HT-29 (cell line): Measurements from ENCODE around the gene LRRC45. TPM values are rescaled to one million over a fixed set of nuclear protein-coding genes. Genes with fewer than 3 reads are reported as not detected.
A peak's percentile ranks its signal among the peaks of the same experiment; 100 is the strongest.

Experiments used
- DNase-seq: peaks from one replicate; pipeline ENCODE4 v3.0.0-alpha.2; 2015; ENCODE audit warnings: low spot score
- total RNA-seq: library from RNA; depleted of rRNA; stranded (reverse); fragments of >200 nt; shearing (Covaris generic); gene quantifications from 2 replicates; pipeline ENCODE4 v1.2.3, GENCODE V29; 2014

The LRRC45 gene
- total RNA-seq, 1 experiment from 2014 or later = 88.4 TPM

DNA sequence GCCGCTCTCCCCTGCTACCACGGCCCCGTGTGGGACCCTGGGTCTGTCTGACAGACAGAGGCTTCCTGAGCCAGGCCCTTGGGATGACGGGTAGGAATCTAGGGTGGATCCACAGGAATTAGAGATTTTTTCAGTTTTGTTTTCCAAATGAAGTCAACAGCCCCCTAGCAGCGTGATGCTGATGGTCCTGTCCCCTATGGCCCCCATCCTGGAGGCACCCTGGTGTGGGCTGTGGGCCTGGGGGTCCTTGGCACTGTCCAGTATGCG is 15.9 kb upstream of the LRRC45 start:
- DNase-seq = no peak

DNA sequence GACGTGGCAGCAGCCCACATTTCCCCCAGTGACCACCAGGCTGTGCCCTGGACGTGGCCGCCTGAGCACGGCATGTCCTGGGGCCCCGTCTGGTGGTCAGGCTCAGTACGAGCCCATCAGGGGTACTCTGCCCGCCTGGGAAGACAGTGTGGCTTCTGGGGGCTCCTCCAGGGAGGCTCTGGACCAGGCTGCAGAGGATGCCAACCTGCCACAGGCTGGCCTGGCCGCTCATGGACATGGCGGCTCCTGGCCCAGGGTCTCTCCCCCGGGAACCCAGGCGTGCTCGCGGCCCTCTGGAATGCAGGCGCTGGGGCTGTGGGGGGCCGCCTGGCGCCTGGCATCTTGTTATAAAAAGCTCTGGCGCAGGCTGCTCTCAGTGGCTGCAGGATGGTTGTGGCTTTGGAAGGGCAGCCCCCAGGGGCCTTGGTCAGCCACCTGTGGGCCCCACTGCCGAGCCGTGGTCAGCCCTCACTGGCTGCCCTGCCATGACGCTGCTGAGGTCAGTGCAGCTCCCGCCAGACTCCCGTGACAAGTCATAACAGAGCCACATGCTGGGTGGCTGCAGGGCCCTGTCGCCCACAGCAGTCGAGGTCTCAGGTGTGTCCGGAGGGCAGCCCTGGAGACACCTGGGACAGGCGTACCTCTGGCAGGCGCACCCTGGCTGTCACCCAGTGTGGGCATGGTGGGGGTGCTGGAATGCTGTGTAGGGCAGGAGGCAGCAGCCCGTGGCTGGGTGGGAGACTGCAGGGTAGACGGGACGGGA is 15.4 kb upstream of the LRRC45 start:
- no peak for DNase-seq

DNA sequence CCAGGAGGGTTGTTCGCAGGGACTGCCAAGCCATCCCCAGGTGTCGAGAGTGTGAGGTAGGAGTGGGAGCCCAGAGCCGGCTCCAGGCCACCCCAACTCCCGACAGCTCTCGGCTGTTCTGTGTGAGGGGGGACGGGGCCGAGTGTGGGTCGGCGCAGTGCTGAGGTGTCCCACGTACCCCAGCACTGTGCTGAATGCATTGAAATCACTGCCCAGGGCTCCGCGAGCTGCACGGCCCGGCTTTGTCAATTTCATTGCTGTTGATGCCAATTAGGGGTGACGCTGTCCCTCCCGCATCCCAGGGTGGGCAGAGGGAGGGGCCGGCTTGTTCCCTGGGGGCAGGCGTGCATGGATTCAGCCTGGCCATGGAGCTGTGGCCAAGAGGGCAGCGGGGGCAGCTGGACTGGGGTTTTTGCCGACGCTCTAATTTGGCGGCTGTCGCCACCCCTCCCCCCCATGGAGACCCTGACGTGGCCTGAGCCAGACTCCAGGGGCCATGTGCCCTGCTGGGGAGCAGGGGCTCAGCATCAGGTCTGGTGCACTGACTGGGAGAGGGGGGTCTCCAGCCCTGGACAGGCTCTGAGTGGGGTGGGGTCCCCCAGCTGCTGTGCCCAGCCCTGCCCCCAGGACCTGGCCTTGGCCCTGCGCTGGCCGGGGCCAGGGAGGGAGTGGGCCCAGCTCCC is 14.7 kb upstream of the LRRC45 start:
- DNase-seq = no peak

DNA sequence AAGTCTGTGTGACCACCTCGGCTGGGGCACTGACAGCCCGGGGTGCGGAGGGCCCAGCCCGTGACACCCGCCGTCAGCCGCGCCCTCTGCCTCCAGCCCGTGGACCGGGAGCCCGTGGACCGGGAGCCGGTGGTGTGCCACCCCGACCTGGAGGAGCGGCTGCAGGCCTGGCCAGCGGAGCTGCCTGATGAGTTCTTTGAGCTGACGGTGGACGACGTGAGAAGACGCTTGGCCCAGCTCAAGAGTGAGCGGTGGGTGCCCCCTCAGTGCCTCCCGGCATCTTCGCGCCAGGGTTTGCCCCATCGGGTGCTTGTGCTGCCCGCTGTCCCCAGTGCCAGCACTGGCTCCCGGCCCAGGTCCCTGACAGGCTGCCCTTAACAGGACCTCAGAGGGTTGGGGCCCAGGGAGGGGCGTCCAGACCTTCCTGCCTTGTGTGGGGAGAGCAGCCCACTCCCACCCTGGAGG is 14.1 kb upstream of the LRRC45 start:
- DNase-seq = no peak

DNA sequence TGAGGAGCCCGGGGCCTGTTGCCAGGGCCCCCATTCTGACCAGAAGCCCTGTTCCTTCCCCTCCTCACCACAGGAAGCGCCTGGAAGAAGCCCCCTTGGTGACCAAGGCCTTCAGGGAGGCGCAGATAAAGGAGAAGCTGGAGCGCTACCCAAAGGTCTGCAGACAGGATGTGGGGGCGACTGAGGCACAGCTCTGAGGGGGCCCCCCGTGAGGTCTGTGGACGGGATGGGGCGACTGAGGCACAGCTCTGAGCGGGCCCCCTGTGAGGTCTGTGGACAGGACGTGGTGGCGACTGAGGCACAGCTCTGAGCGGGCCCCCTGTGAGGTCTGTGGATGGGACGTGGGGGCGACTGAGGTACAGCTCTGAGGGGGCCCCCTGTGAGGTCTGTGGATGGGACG is 13.7 kb upstream of the LRRC45 start:
- no peak for DNase-seq

DNA sequence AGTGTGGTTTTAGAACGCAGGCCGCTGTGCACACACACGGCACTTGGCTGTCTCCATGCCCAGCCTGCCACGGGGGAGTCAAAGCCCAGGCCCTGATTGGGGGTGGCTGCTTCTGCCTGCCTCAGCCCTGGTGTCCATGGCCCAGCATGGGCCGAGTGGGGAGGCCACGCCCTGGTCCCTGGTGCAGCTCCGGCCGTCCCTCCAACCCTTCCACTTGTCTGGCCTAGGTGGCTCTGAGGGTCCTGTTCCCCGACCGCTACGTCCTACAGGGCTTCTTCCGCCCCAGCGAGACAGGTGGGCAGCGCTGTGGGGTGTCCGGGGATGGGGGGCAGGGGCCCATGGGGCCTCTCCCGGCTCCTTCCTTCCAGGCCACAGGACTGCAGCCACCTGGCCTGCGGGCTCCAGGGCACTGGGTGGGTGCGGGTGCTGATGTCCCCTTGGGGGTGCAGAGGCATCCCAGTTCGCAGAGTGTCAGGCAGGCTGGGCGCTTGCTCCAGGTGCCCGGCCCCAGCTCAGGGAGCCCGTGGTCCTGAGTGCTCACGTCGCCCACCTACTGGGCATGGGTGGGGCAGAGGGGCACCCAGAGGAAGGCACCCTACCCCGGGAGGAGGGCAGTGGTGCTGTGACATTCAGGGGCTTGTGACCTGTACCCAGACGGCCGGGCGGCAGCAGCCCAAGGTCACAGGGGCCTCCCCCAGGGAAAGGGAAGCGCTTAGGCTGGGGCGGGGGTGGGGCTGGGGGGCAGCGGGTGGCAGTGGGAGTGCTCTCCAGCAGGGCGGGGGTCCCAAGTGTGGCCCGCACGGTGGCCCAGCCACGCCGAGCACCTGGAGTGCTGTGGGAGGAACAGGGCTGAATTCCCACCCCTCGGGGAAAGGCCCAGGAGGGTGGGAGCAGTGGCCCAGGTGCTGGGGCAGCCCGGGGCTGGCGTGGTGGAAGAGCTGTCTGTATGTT is 12.3 kb upstream of the LRRC45 start:
- no peak for DNase-seq

DNA sequence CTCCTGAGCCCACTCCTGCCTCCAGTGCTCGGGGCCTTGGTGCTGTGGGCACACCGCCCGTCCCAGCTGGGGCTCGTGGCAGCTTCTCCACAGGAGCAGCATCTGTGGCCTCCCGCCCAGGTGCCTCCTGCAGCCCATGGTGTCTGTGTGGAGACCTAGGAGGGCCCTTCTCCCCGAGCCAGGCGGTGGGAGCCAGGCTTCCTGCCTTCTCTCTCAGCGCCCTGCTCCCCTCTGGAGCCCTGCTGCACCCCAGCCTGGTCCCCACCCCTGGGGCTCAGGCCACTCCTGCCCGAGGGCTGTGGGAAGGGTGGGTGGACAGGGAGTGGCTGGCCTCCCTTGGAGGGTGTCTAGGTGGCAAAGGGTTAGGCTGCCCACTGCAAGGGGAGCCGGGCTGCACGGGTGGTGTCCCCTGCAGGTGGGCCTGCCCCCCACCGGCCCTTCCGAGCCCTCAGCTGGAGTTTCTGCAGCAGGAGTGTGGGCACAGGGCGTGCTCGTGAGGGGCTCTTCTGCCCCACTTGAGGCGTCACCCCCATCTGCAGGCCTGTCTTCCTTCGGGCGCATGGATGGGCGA is 11.4 kb upstream of the LRRC45 start:
- DNase-seq = no peak

DNA sequence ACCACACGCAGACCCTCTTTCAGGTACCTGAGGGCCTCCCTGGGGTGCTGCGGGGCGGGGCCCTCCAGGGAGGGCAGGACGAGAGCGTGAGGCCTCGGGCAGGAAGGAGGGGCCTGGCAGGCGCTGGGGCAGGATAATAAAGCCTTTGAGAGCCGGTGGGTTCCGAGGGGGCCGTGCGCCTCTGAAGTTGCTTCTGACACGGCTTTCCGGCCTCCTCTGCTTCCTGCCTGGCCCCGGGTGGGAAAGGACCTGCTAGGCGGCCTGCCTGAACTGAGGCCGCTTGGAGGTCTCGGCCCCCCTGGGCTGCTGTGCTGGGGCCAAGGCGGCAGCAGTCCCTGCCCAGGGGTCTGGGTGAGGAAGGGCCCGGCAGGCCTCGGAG is 10.9 kb upstream of the LRRC45 start:
- no peak for DNase-seq

DNA sequence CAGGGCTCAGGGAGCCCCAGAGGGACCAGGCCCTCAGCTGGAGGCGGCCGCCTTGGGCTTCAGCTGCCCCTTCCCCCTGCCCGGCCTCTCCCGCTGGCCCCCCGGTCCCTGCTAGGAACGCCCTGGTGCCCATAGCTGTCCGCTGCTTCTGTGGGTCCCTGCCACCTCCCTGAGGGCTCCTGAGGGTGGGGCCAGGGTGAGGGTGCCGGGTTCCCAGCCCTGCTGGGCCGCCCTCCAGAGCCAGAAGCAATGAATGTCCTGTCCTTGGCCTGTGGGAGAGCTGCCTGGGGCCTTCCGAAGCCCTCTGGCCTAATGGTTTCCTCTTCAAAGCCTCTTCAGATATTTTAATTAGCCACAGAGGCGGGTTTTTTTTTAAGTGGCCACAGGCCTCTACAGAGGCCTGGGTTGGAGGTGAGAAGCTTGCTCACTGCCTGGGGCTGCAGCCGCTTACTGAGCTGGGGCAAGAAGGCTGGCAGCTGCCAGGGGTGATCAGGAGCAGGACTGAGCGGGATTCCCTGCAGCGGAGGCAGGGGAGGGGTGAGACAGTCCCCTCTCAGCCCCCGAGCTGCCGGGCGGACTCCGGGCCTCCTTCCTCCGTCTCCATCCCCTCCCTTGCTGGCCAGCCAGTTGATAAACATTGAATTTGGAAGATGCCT is 10.3 kb upstream of the LRRC45 start:
- no peak for DNase-seq

DNA sequence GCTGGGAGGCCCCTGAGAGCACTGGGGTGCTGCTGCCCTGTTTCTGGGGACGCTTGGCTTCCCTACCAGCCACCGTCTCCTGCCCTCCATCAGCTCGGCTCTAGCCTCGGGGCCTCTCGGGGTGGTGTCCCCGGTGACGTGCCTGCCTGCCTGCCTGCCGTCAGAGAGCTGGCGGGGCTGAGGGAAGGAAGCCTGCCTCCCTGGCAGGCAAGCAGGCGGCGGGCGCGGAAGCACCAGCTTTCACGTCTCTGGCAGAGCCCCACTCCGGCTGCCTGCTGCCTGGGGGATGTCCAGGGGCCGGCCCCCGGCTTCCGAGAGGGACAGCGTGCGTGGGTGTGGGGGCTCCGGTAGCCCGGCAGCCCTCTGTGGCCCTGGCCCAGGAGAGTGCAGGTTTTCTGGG is 9.8 kb upstream of the LRRC45 start:
- no peak for DNase-seq

DNA sequence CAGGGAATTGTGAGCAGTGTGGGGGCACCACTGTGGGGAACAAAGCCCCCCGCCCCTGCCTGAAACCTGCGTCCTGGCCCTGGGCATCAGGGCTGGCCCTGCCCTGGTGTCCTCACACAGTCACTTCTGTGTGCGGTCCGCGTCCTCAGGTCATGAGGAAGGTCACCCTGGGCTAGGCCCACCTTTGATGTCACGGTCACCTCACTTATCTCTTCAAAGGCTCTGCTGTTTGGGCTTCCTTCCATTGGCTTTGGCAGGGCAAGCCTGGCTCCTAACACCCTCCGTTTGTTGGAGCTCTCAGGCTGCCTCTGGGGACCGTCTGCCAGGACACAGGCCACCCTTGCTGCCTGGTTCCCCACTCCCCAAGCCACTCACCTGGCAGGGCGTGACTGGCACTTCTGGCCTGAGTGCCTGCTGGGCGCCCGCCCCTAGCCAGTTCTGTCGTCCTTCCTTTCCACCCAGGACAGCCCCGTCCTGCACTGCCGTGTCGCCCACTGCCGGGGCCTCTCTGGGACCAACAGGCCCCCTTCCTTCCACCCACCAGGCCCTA is 9.3 kb upstream of the LRRC45 start:
- DNase-seq = no peak

DNA sequence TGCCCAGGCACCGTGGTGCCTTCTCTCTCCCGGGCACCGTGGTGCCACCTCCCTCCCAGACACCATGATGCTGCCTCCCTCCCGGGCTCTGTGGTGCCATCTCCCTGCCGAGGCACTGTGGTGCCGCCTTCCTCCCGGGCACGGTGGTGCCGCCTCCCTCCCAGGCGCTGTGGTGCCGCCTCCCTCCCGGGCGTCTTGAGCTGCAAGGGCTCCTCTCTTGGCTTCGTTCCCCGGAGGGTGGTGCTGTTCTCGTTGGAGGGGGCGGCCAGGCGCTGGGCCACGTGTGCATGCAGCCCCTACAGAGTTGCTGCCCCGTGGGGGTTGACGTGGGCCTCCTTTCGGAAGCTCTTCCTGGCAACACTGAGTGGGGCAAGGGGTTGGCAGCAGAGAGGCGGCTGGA is 8.7 kb upstream of the LRRC45 start:
- no peak for DNase-seq

DNA sequence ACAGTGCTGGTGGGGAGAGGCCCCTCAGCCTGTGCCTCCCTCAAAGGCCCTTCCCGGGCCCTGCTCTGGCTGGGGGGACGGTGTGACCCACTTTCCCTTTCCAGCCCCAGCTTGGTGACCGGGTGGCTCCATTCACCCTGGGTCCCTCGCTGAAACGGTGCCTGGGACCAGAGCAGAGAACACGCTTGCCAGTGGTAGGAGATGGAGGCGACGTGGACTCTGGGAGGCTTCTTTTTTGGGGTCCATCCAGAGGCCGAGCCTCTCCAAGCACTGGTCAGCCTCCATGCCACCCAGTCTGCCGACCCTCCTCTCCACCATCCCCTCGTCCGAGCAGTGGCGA is 8.2 kb upstream of the LRRC45 start:
- no peak for DNase-seq

DNA sequence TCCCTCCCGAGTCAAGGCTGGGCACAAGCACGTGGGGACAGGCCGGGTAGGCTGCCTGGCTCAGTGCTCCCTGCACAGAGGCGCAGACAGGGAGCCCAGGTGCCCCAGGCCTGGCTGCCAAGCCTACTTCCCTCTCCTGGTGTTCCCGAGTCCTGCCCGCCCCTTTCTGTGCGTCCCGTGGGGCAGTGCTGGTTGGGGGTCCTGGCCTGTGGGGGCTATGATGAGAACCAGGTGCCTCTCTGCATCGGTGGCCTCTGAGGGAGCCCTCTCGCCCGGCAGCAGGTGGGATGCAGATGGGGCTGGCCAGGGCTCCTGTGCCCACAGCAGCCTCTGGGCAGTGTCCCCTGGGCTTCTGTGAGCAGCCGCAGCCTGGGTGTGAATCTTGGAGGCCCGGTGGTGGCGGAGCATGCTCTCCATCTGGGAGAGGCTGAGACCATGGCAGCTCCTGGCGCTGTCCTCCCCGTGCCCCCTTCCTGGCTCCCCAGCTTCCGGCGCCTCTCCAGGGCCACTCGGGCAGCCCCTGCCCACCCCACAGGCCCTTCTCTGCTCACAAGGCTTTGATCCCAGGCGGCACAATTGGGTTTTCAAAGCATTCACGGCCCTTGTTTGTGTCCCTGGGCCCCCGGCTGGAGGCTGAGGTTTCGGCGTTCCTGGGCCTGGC is 7.7 kb upstream of the LRRC45 start:
- no peak for DNase-seq

DNA sequence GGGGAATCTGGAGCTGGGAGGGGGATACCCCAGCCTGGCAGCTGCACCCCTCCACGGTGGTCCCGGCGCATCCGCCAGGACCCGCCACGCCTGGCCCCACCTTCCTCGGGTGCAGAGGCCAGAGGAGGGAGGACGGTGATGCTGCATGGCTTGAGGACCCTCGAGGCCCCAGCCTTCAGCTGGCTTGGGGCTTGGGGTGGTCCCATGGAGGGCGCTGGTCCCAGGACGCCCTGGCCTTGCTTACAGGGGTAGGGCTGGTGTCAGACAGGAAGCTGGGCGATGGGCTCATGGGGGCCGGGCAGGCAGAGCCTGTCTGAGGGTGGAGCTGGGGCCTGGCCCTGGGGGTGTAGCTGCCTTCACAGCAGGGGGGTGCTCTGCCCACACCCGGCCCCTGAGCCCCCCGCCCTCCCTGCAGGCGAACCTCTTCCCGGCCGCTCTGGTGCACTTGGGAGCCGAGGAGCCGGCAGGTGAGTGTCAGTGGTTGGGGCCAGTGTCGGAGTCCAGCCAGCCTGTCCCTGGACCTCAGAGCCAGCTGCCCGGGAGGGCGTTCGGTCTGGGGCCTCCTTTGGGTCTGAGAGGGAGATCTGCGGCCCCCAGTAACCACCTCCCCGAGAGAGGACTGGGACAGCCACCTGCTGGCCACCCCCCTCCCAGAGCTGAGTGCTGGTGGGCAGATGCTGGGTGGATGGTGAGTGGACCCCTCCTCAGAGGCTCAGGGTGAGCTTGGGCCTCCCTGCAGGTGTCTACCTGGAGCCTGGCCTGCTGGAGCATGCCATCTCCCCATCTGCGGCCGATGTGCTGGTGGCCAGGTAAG is 6.8 kb upstream of the LRRC45 start:
- DNase-seq = no peak

DNA sequence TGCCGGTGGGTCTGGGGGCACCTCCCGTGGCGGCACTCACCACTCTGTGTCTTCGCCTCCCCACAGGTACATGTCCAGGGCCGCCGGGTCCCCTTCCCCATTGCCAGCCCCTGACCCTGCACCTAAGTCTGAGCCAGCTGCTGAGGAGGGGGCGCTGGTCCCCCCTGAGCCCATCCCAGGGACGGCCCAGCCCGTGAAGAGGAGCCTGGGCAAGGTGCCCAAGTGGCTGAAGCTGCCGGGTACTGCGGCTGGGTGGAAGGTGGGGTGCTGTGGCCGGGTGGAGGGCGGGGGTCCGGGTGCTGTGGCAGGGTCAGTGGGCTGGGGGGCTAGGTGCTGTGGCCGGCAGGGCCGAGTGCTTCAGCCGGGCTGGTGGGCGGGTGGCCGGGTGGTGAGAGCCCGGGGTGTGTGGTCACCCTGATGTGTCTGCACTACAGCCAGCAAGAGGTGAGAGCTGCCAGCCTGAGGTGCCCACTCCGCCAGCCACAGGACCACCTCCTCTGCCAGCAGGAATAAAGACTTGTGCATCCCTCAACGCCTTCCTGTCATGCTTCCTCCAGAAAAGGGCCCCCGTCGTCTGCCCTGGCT is 6.1 kb upstream of the LRRC45 start:
- DNase-seq = no peak

DNA sequence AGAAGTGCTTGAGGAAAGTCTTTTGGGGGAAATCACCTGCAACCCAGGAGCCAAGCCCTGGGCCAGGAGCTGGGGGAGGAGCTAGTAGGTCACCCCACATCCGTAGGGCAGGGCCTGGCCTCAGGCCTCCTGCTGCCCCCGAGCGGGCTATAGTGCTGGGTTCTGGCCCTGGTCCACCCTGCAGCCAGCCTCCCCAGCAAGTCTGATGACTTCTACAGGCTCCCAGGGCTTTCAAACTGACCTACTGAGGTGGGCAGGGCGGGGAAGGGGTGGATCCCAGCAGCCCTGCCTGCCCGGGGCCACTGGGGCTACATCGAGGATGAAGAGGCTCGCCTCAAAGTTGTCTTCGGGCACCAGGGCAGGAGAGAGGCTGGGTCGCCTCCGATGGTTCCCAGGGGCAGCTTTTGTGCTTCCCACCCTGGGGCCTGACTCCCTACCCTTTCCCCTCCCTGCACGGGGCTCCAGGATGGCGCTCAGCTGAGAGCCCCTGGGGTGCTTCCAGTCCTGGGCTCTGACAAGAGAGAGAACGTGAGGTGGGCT is 5.4 kb upstream of the LRRC45 start:
- peak; percentile 12 for DNase-seq

DNA sequence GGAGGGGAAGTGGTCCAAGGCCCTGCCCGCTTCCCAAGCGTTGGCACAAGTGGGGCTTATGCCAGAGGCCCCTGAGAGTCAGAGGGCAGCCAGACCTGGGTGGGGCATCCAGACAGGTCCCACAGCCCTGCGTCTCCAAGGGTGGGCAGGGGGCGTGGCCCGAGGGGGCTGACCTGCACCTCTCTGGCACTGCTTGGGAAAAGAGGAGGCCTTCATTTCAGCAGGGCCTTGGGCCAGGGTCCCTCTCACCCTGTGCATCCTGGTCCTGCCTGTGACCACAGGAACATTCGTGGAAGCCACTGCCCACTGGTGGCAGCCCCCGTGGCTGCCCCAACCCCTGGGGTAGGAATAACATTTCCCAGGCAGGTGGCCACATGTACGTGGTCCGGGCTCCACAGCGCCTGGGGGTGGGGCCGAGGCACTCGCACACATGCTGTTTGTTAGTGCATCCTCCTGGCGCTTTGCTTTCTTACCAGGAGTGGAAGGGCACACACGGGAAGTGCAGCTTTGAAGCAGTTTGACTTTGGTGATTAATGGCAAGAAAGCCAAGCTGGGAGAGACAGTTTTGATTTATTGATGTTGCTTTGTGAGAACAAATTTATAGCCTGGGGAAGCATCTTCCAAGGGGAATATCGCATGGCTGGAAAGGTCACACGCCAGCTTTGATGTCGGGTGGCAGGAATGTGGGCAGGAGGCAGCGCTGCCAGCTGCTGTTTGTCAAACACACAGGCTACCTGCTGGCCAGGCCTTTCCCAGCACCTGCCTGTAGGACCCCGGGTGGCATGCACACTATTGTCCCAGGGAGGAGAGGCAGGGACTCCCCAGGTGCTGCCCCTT is 4.7 kb upstream of the LRRC45 start:
- peak; percentile 32 for DNase-seq
